Chondrocyte (in vitro differentiated cells): Measurements from ENCODE around the gene FBXW5. TPM values are rescaled to one million over a fixed set of nuclear protein-coding genes. Genes with fewer than 3 reads are reported as not detected.

Source experiments
- DNase-seq: peaks from one replicate; pipeline ENCODE4 v3.0.0; 2021; ENCODE audit warnings: mixed read lengths, low spot score
- H3K27ac Mint-ChIP-seq: one replicate; pipeline ENCODE4 v1.8.0; 2021; ENCODE audit warnings: mild to moderate bottlenecking, moderate library complexity, mixed read lengths; ENCODE audit not compliant: unreplicated experiment
- H3K27me3 Mint-ChIP-seq: 2 replicates; pipeline ENCODE4 v1.8.0; 2021; ENCODE audit warnings: low read depth, mixed read lengths
- H3K36me3 Mint-ChIP-seq: 2 replicates; pipeline ENCODE4 v1.8.0; 2021; ENCODE audit warnings: low read depth, mixed read lengths
- H3K4me1 Mint-ChIP-seq: 2 replicates; pipeline ENCODE4 v1.8.0; 2021; ENCODE audit warnings: low read depth, mild to moderate bottlenecking, mixed read lengths
- H3K4me3 Mint-ChIP-seq: one replicate; pipeline ENCODE4 v1.8.0; 2021; ENCODE audit warnings: mild to moderate bottlenecking, moderate library complexity, mixed read lengths; ENCODE audit not compliant: unreplicated experiment
- H3K9me3 Mint-ChIP-seq: 2 replicates; pipeline ENCODE4 v1.8.0; 2021; ENCODE audit warnings: low read depth, mixed read lengths
- CTCF ChIP-seq: fragments of 200-600 bp; sonication (generic); IDR thresholded peaks from 2 replicates; pipeline ENCODE4 v1.5.0; 2021; ENCODE audit warnings: antibody characterized with exemption, mild to moderate bottlenecking, moderate library complexity
- total RNA-seq: library from RNA; stranded (reverse); gene quantifications from 3 replicates; pipeline ENCODE4 v1.2.1, GENCODE V29; 2021

Gene FBXW5
- total RNA-seq, 1 donor from 2014 or later: 87.5 TPM

GRCh38 chr9:136915632-136916329, 28.8 kb downstream of the FBXW5 start:
- H3K4me3 Mint-ChIP-seq: no peak overlapping the region
- H3K27ac Mint-ChIP-seq: no peak overlapping the region
- H3K36me3 Mint-ChIP-seq: peaks cover 24% of the 10 kb centered on the region
- no peaks in the 10 kb centered on the region for H3K9me3 Mint-ChIP-seq
- no peaks in the 10 kb centered on the region for H3K4me1 Mint-ChIP-seq
- TF ChIP-seq CTCF: no peak
- no peaks in the 10 kb centered on the region for H3K27me3 Mint-ChIP-seq
- no peak for DNase-seq

- H3K27me3 Mint-ChIP-seq: no peaks in the 10 kb centered on the region
- no peak overlapping the region for H3K27ac Mint-ChIP-seq
- DNase-seq: no peak
- H3K36me3 Mint-ChIP-seq: peaks cover 21% of the 10 kb centered on the region
- no peak for TF ChIP-seq CTCF
- no peaks in the 10 kb centered on the region for H3K4me1 Mint-ChIP-seq
- H3K9me3 Mint-ChIP-seq: no peaks in the 10 kb centered on the region
- H3K4me3 Mint-ChIP-seq: no peak overlapping the region
Observed at GRCh38 chr9:136913701-136914438, 30.7 kb downstream of the FBXW5 start.

- H3K27ac Mint-ChIP-seq: no peak overlapping the region
- no peak for DNase-seq
- H3K4me1 Mint-ChIP-seq: no peaks in the 10 kb centered on the region
- H3K36me3 Mint-ChIP-seq: peaks cover 9% of the 10 kb centered on the region
- no peak for TF ChIP-seq CTCF
- H3K27me3 Mint-ChIP-seq: no peaks in the 10 kb centered on the region
- no peaks in the 10 kb centered on the region for H3K9me3 Mint-ChIP-seq
- no peak overlapping the region for H3K4me3 Mint-ChIP-seq
Observed at GRCh38 chr9:136910901-136911245, 33.7 kb downstream of the FBXW5 start.

DNA sequence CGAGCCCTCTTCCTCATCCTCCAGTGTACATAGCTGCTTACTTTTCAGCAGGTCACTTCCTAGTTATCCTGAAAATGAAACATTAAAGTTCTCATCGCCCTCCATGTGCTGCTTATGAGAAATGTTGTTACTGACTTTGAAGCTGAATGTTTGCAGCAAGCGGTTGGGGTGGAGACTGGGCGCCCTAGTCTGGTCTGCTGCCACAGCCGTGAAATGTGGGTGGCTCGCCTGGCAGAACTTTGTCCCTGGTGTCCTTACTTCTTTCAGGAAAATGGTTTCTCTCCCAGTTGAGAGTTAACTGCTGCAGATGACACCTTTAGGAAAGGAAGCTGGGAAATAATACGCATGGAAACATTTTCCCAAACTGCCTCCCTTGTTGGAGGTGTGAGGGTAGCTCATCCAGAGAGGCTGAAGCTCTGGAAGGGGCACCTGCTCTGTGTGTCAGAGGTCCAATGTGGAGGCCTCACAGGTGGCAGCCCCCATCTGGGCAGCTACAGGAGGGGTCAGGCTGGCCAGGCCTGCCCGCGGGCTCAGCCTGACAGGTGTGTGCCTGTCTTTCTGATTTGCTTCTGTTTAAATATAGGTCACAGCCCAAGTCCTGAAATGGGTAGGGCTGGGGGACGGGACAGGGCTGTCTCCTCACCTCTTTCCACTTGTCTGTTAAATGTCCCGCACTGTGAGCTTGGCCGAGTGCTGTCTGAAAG, 34.2 kb downstream of the FBXW5 start:
- Mint-ChIP-seq H3K4me3 (no peak overlapping the region), H3K4me1 (no peaks in the 10 kb centered on the region), H3K27me3 (no peaks in the 10 kb centered on the region), H3K27ac (no peak overlapping the region), H3K36me3 (peaks cover 8% of the 10 kb centered on the region), H3K9me3 (no peaks in the 10 kb centered on the region)
- no peak for DNase-seq
- TF ChIP-seq CTCF: no peak
